Measurements from ENCODE around the gene LAMB1.
A peak's percentile ranks its signal among the peaks of the same experiment; 100 is the strongest.

LAMB1 gene

GRCh38 chr7:108016841-108017775 is 14.1 kb upstream of the LAMB1 start:
- no peak for DNase-seq

GRCh38 chr7:108015740-108016139 is 12.8 kb upstream of the LAMB1 start:
- no peak for DNase-seq

- no peak for DNase-seq
These were observed 12.1 kb upstream of the LAMB1 start for GRCh38 chr7:108014747-108015682.

GRCh38 chr7:108014215-108014614 is 11.3 kb upstream of the LAMB1 start:
- DNase-seq: no peak

- DNase-seq: no peak
These were observed 9.8 kb upstream of the LAMB1 start for GRCh38 chr7:108012499-108013430.

GRCh38 chr7:108010377-108010776 is 7.4 kb upstream of the LAMB1 start:
- no peak for DNase-seq

- no peak for DNase-seq
These were observed 6.9 kb upstream of the LAMB1 start for GRCh38 chr7:108009873-108010272.

- no peak for DNase-seq
These were observed 5.9 kb upstream of the LAMB1 start for GRCh38 chr7:108008827-108009226.

GRCh38 chr7:108008240-108008639 is 5.3 kb upstream of the LAMB1 start:
- DNase-seq: no peak

- no peak for DNase-seq
These were observed 4.8 kb upstream of the LAMB1 start for GRCh38 chr7:108007762-108008161.

- no peak for DNase-seq
These were observed 4.3 kb upstream of the LAMB1 start for GRCh38 chr7:108007261-108007660.

GRCh38 chr7:108004220-108005142 is 1.5 kb upstream of the LAMB1 start:
- DNase-seq: no peak

GRCh38 chr7:108003599-108003935 is 606 bp upstream of the LAMB1 start:
- no peak for DNase-seq

GRCh38 chr7:108001764-108002725 is 916 bp downstream of the LAMB1 start:
- DNase-seq: peak in 1 of 2 experiments; percentile 66

GRCh38 chr7:108000875-108001763 is 1.8 kb downstream of the LAMB1 start:
- DNase-seq: no peak

- DNase-seq: no peak
These were observed 3.0 kb downstream of the LAMB1 start for GRCh38 chr7:107999779-108000560.

- DNase-seq: no peak
These were observed 4.1 kb downstream of the LAMB1 start for GRCh38 chr7:107998660-107999480.

Data from NCI-H446 (cell line).